ENCODE results near the gene DPPA2. TPM values are rescaled to one million over a fixed set of nuclear protein-coding genes. Genes with fewer than 3 reads are reported as not detected.

DPPA2 gene
- total and polyA plus RNA-seq, 12 donors = not detected

DNA sequence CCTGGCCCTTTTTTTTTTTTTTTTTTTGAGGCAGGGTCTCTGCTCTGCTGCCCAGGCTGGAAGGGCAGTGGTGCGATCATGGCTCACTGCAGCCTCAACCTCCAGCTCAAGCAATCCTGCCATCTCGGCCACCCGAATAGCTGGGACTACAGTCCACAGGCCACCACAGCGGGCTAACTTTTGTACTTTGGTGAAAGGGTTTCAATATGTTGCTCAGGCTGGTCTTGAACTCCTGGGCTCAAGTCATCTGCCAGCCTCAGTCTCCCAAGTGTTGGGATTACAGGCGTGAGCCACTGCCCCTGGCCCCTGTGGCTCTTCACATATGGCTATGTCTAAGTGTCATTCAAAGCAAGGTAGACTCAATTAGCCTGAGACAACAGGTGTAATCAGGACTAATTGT, 8.8 kb upstream of the DPPA2 start:
- no peak for DNase-seq
- 72 to 89% (median 81%) methylated on average over 2 to 5 of the region's 5 CpGs for WGBS, 4 donors

DNA sequence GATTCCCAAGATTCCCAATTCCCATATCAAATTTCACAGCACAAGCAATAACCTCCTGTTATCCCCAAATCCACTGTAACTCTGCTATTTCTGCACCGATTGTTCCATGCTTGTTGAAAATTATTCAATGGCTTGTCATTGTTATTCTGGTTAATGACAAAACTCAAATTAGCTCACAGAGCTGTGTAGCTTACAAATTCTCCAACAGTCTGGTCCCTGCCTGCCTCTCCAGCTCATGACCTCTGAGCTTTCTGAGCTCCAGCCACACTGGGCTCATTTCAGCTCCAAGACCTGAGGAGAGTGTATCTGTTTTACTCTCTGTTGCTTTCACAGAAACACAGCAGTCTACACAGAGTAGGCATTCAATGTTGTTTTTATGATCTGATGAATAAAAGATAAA, 3.3 kb downstream of the DPPA2 start:
- Histone ChIP-seq H3K9me3 (replicated peaks in 1 of 3) (no peaks in the 10 kb centered on the region), H3K4me3 (no peak overlapping the region), H3K27ac (no peak overlapping the region), H3K27me3 (no peaks in the 10 kb centered on the region), H3K36me3 (replicated peaks in 1 of 2) (no peaks in the 10 kb centered on the region), H3K4me1 (replicated peaks in 1 of 2) (no peaks in the 10 kb centered on the region)
- WGBS, 4 donors = 74 to 93% (median 79%) methylated on average over 1 of the region's 1 CpG
- intact Hi-C loops (cut with DNase I) = no loop called here
- no peak for DNase-seq
- TF ChIP-seq, protein P1, sequence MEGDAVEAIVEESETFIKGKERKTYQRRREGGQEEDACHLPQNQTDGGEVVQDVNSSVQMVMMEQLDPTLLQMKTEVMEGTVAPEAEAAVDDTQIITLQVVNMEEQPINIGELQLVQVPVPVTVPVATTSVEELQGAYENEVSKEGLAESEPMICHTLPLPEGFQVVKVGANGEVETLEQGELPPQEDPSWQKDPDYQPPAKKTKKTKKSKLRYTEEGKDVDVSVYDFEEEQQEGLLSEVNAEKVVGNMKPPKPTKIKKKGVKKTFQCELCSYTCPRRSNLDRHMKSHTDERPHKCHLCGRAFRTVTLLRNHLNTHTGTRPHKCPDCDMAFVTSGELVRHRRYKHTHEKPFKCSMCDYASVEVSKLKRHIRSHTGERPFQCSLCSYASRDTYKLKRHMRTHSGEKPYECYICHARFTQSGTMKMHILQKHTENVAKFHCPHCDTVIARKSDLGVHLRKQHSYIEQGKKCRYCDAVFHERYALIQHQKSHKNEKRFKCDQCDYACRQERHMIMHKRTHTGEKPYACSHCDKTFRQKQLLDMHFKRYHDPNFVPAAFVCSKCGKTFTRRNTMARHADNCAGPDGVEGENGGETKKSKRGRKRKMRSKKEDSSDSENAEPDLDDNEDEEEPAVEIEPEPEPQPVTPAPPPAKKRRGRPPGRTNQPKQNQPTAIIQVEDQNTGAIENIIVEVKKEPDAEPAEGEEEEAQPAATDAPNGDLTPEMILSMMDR (IDR thresholded peaks at IDR 0.05) = no peak
- no peak for TF ChIP-seq POLR2A (IDR thresholded peaks at IDR 0.05)

More for the DNA sequence above, 8.8 kb upstream of the DPPA2 start:
- Histone ChIP-seq H3K4me3 (no peak overlapping the region), H3K27ac (no peak overlapping the region), H3K27me3 (no peaks in the 10 kb centered on the region), H3K9me3 (replicated peaks in 1 of 3) (no peaks in the 10 kb centered on the region), H3K36me3 (replicated peaks in 1 of 2) (no peaks in the 10 kb centered on the region), H3K4me1 (replicated peaks in 1 of 2) (no peaks in the 10 kb centered on the region)
- intact Hi-C loops (cut with DNase I) = no loop called here
- no peak for TF ChIP-seq POLR2A (IDR thresholded peaks at IDR 0.05)
- TF ChIP-seq, protein P1 (IDR thresholded peaks at IDR 0.05) = no peak

DNA sequence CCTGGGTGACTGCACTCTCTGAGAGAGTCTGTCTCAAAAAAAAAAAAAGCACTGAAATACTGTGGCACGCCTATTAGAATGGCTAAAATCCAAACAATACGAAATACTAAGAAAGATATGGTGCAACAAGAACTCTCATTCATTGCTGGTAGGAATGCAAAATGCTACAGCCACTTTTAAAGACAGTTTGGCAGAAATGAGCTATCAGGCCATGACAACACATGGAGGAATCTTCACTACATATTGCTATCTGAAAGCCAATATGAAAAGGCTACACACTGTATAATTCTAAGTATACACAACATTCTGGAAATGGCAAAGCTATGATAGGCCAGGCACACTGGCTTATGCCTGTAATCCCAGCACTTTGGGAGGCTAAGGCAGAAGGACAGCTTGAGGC, 18.8 kb downstream of the DPPA2 start:
- Histone ChIP-seq H3K27me3 (no peaks in the 10 kb centered on the region), H3K9me3 (replicated peaks in 1 of 3) (no peaks in the 10 kb centered on the region), H3K36me3 (replicated peaks in 1 of 2) (no peaks in the 10 kb centered on the region), H3K4me3 (no peak overlapping the region), H3K27ac (no peak overlapping the region), H3K4me1 (replicated peaks in 1 of 2) (no peaks in the 10 kb centered on the region)
- WGBS, 4 donors = 75 to 81% (median 77%) methylated on average over 2 of the region's 2 CpGs
- DNase-seq = no peak
- TF ChIP-seq POLR2A (IDR thresholded peaks at IDR 0.05) = no peak
- TF ChIP-seq, protein P1 (IDR thresholded peaks at IDR 0.05) = no peak
- intact Hi-C loops (cut with DNase I) = no loop called here

DNA sequence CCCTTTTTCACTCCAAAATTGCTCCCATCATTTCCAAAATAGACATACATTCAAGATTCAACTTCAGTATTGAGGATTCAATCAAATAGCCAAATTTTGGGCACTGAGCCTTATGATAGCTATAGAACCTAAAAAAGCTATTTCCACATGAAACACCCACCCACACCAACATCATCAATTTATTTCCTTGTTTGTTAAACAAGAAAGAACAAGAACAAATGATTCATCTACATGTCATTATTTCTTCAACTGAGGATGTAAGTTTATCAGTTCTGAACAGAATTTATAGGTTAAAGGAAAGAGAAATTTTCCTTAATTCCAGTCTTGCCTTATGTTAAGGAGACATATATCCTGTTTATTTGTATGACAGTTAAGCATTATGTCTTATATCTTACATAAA, 32.2 kb downstream of the DPPA2 start:
- no peaks in the 10 kb centered on the region for H3K9me3 ChIP-seq (replicated peaks in 1 of 3)
- intact Hi-C loops (cut with DNase I) = no loop called here
- no peaks in the 10 kb centered on the region for H3K36me3 ChIP-seq (replicated peaks in 1 of 2)
- no peaks in the 10 kb centered on the region for H3K4me1 ChIP-seq (replicated peaks in 1 of 2)
- H3K27ac ChIP-seq = no peak overlapping the region
- TF ChIP-seq POLR2A (IDR thresholded peaks at IDR 0.05) = no peak
- TF ChIP-seq, protein P1 (IDR thresholded peaks at IDR 0.05) = no peak
- H3K27me3 ChIP-seq = no peaks in the 10 kb centered on the region
- DNase-seq = no peak
- no peak overlapping the region for H3K4me3 ChIP-seq
